ENCODE measurements around the gene CPA2.

CPA2 gene

GRCh38 chr7:130279906-130280305 is 13.2 kb downstream of the CPA2 start:
- DNase-seq (ENCODE audit: low spot score), result no peak
- Histone ChIP-seq H3K4me3 (ENCODE audit: severe bottlenecking) (no peak overlapping the region), H3K9me3 (ENCODE audit: severe bottlenecking) (no peaks in the 10 kb centered on the region), H3K36me3 (ENCODE audit: low read depth) (no peaks in the 10 kb centered on the region), H3K27me3 (ENCODE audit: insufficient read depth, poor library complexity, severe bottlenecking) (no peaks in the 10 kb centered on the region), H3K27ac (ENCODE audit: poor library complexity, severe bottlenecking) (peak overlapping the region; percentile 98), H3K4me1 (ENCODE audit: insufficient read depth, poor library complexity, severe bottlenecking) (peaks cover 48% of the 10 kb centered on the region)
- ATAC-seq (ENCODE audit: low read depth), result no peak
- TF ChIP-seq CTCF (IDR thresholded peaks at IDR 0.05; ENCODE audit: poor library complexity, severe bottlenecking), result no peak

GRCh38 chr7:130281260-130281659 is 14.6 kb downstream of the CPA2 start:
- no peaks in the 10 kb centered on the region for H3K27me3 ChIP-seq (ENCODE audit: insufficient read depth, poor library complexity, severe bottlenecking)
- ATAC-seq (ENCODE audit: low read depth) (peak; percentile 70), DNase-seq (ENCODE audit: low spot score) (no peak)
- H3K4me1 ChIP-seq (ENCODE audit: insufficient read depth, poor library complexity, severe bottlenecking), result peaks cover 34% of the 10 kb centered on the region
- no peak overlapping the region for H3K4me3 ChIP-seq (ENCODE audit: severe bottlenecking)
- peak overlapping the region; percentile 16 for H3K27ac ChIP-seq (ENCODE audit: poor library complexity, severe bottlenecking)
- no peak for TF ChIP-seq CTCF (IDR thresholded peaks at IDR 0.05; ENCODE audit: poor library complexity, severe bottlenecking)
- H3K36me3 ChIP-seq (ENCODE audit: low read depth), result no peaks in the 10 kb centered on the region
- no peaks in the 10 kb centered on the region for H3K9me3 ChIP-seq (ENCODE audit: severe bottlenecking)

- ATAC-seq (ENCODE audit: low read depth) (no peak), DNase-seq (ENCODE audit: low spot score) (no peak)
- Histone ChIP-seq H3K36me3 (ENCODE audit: low read depth) (no peaks in the 10 kb centered on the region), H3K27ac (ENCODE audit: poor library complexity, severe bottlenecking) (peak overlapping the region; percentile 4), H3K4me1 (ENCODE audit: insufficient read depth, poor library complexity, severe bottlenecking) (peaks cover 24% of the 10 kb centered on the region), H3K9me3 (ENCODE audit: severe bottlenecking) (no peaks in the 10 kb centered on the region), H3K4me3 (ENCODE audit: severe bottlenecking) (no peak overlapping the region), H3K27me3 (ENCODE audit: insufficient read depth, poor library complexity, severe bottlenecking) (no peaks in the 10 kb centered on the region)
- TF ChIP-seq CTCF (IDR thresholded peaks at IDR 0.05; ENCODE audit: poor library complexity, severe bottlenecking), result no peak
Observed at GRCh38 chr7:130286881-130287280, 20.2 kb downstream of the CPA2 start.

- Histone ChIP-seq H3K27me3 (ENCODE audit: insufficient read depth, poor library complexity, severe bottlenecking) (no peaks in the 10 kb centered on the region), H3K9me3 (ENCODE audit: severe bottlenecking) (no peaks in the 10 kb centered on the region), H3K27ac (ENCODE audit: poor library complexity, severe bottlenecking) (no peak overlapping the region), H3K36me3 (ENCODE audit: low read depth) (no peaks in the 10 kb centered on the region), H3K4me3 (ENCODE audit: severe bottlenecking) (no peak overlapping the region), H3K4me1 (ENCODE audit: insufficient read depth, poor library complexity, severe bottlenecking) (peaks cover 32% of the 10 kb centered on the region)
- ATAC-seq (ENCODE audit: low read depth), result no peak
- no peak for TF ChIP-seq CTCF (IDR thresholded peaks at IDR 0.05; ENCODE audit: poor library complexity, severe bottlenecking)
- DNase-seq (ENCODE audit: low spot score), result no peak
Observed at GRCh38 chr7:130288168-130288567, 21.5 kb downstream of the CPA2 start.

GRCh38 chr7:130288829-130289228 is 22.2 kb downstream of the CPA2 start:
- Histone ChIP-seq H3K4me1 (ENCODE audit: insufficient read depth, poor library complexity, severe bottlenecking) (peaks cover 38% of the 10 kb centered on the region), H3K27me3 (ENCODE audit: insufficient read depth, poor library complexity, severe bottlenecking) (no peaks in the 10 kb centered on the region), H3K9me3 (ENCODE audit: severe bottlenecking) (no peaks in the 10 kb centered on the region), H3K27ac (ENCODE audit: poor library complexity, severe bottlenecking) (no peak overlapping the region), H3K36me3 (ENCODE audit: low read depth) (no peaks in the 10 kb centered on the region), H3K4me3 (ENCODE audit: severe bottlenecking) (no peak overlapping the region)
- no peak for ATAC-seq (ENCODE audit: low read depth)
- DNase-seq (ENCODE audit: low spot score), result no peak
- TF ChIP-seq CTCF (IDR thresholded peaks at IDR 0.05; ENCODE audit: poor library complexity, severe bottlenecking), result no peak
